Loucy (cell line): ENCODE measurements around the gene TMOD1.

Experiments used
- H2AFZ ChIP-seq: fragments of 200-600 bp; sonication (generic); 2 replicates; pipeline ENCODE4 v1.6.0; 2016; ENCODE audit warnings: antibody characterized with exemption, mild to moderate bottlenecking, low read length, moderate library complexity
- H3F3A ChIP-seq: fragments of 200-600 bp; 2 replicates; pipeline ENCODE4 v1.6.0; 2016; ENCODE audit warnings: antibody characterized with exemption, low read depth, mild to moderate bottlenecking
- H3K27me3 ChIP-seq: fragments of 200-600 bp; sonication (generic); 2 replicates; pipeline ENCODE4 v1.6.1; 2014; ENCODE audit warnings: low read length, mild to moderate bottlenecking; ENCODE audit not compliant: insufficient read depth, poor library complexity, severe bottlenecking
- H3K36me3 ChIP-seq: fragments of 200-600 bp; sonication (generic); 2 replicates; pipeline ENCODE4 v1.6.1; 2016; ENCODE audit warnings: low read length; ENCODE audit not compliant: insufficient read depth
- H3K4me1 ChIP-seq: fragments of 200-600 bp; sonication (generic); 2 replicates; pipeline ENCODE4 v1.5.1; 2014; ENCODE audit warnings: low read length, mild to moderate bottlenecking; ENCODE audit not compliant: insufficient read depth, poor library complexity, severe bottlenecking
- H3K4me2 ChIP-seq: fragments of 200-600 bp; sonication (generic); 2 replicates; pipeline ENCODE4 v1.6.0; 2014; ENCODE audit warnings: antibody characterized with exemption, low read length, low read depth, mild to moderate bottlenecking; ENCODE audit not compliant: poor library complexity, severe bottlenecking
- H3K4me3 ChIP-seq: fragments of 200-600 bp; sonication (generic); 2 replicates; pipeline ENCODE4 v1.5.1; 2014; ENCODE audit warnings: low read length, mild to moderate bottlenecking, mixed read lengths; ENCODE audit not compliant: poor library complexity, severe bottlenecking
- H3K79me2 ChIP-seq: fragments of 200-600 bp; sonication (generic); 2 replicates; pipeline ENCODE4 v1.6.1; 2014; ENCODE audit warnings: low read length; ENCODE audit not compliant: insufficient read depth
- H3K9ac ChIP-seq: fragments of 200-600 bp; sonication (generic); 2 replicates; pipeline ENCODE4 v1.6.0; 2014; ENCODE audit warnings: mild to moderate bottlenecking, low read depth, low read length, moderate library complexity; ENCODE audit not compliant: poor library complexity, severe bottlenecking
- H3K9me2 ChIP-seq: fragments of 200-600 bp; sonication (generic); replicated peaks from 2 replicates; pipeline ENCODE4 v1.6.1; 2016; ENCODE audit warnings: low read depth, low read length, mixed read lengths
- H3K9me3 ChIP-seq: fragments of 200-600 bp; sonication (generic); 2 replicates; pipeline ENCODE4 v1.6.1; 2014; ENCODE audit warnings: mild to moderate bottlenecking, antibody characterized with exemption, low read length, low read depth; ENCODE audit not compliant: insufficient read depth
- H4K20me1 ChIP-seq: fragments of 200-600 bp; sonication (generic); 2 replicates; pipeline ENCODE4 v1.6.0; 2014; ENCODE audit warnings: antibody characterized with exemption, low read length, mild to moderate bottlenecking; ENCODE audit not compliant: insufficient read depth, poor library complexity, severe bottlenecking
- CTCF ChIP-seq: fragments of 200-600 bp; sonication (generic); conservative IDR thresholded peaks from 2 replicates; pipeline ENCODE4 v1.5.1; 2014; ENCODE audit warnings: mild to moderate bottlenecking, antibody characterized with exemption, low read length
- EZH2phosphoT487 ChIP-seq: fragments of 200-600 bp; IDR thresholded peaks from 2 replicates; pipeline ENCODE4 v1.6.1; 2018; ENCODE audit warnings: antibody characterized with exemption, mild to moderate bottlenecking, moderate library complexity, borderline replicate concordance

TMOD1 gene

DNA sequence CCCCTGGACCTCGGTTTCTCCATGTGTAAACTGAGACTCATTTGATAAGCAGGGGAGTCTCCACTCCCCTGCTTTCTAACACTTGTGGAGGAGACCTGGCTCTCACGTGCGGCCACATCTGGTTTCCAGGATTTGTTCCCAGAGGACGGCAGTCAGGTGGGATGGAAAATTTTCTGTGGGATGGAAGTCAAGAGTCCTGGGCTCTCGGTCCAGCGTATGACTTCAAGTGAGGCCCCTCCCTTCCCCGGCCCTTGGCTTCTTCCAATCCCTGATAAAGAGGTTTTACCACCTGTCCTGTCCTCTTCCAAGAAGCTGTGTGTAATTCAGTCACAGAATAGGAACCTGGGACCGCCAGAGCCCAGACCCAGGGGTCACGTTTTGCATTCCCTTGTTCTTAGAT, 35.0 kb downstream of the TMOD1 start:
- no peaks in the 10 kb centered on the region for H3K79me2 ChIP-seq
- H3K27me3 ChIP-seq: no peaks in the 10 kb centered on the region
- H3K4me1 ChIP-seq: no peaks in the 10 kb centered on the region
- no peaks in the 10 kb centered on the region for H3K36me3 ChIP-seq
- no peak overlapping the region for H3K4me2 ChIP-seq
- no peak overlapping the region for H2AFZ ChIP-seq
- no peak overlapping the region for H3K9ac ChIP-seq
- no peaks in the 10 kb centered on the region for H3F3A ChIP-seq
- no peaks in the 10 kb centered on the region for H3K9me2 ChIP-seq
- H4K20me1 ChIP-seq: no peaks in the 10 kb centered on the region
- H3K4me3 ChIP-seq: no peak overlapping the region
- TF ChIP-seq CTCF: no peak
- no peak for TF ChIP-seq EZH2phosphoT487
- no peaks in the 10 kb centered on the region for H3K9me3 ChIP-seq

GRCh38 chr9:97543561-97543960, 42.1 kb downstream of the TMOD1 start:
- TF ChIP-seq CTCF: no peak
- no peak for TF ChIP-seq EZH2phosphoT487
- H3K27me3 ChIP-seq: no peaks in the 10 kb centered on the region
- no peak overlapping the region for H3K4me2 ChIP-seq

GRCh38 chr9:97545486-97545885, 44.0 kb downstream of the TMOD1 start:
- no peak overlapping the region for H3K4me3 ChIP-seq
- H2AFZ ChIP-seq: no peak overlapping the region

More at GRCh38 chr9:97543561-97543960, 42.1 kb downstream of the TMOD1 start:
- Histone ChIP-seq H3K9me3 (no peaks in the 10 kb centered on the region), H4K20me1 (no peaks in the 10 kb centered on the region), H3K36me3 (no peaks in the 10 kb centered on the region), H3K4me1 (no peaks in the 10 kb centered on the region), H3K9ac (no peak overlapping the region), H3K79me2 (no peaks in the 10 kb centered on the region), H3K4me3 (no peak overlapping the region), H3K9me2 (no peaks in the 10 kb centered on the region), H3F3A (no peaks in the 10 kb centered on the region), H2AFZ (no peak overlapping the region)

More at GRCh38 chr9:97545486-97545885, 44.0 kb downstream of the TMOD1 start:
- TF ChIP-seq EZH2phosphoT487 (no peak), CTCF (no peak)
- Histone ChIP-seq H3K36me3 (no peaks in the 10 kb centered on the region), H3K9me2 (no peaks in the 10 kb centered on the region), H3K79me2 (no peaks in the 10 kb centered on the region), H3K27me3 (no peaks in the 10 kb centered on the region), H3K9ac (no peak overlapping the region), H4K20me1 (no peaks in the 10 kb centered on the region), H3K9me3 (no peaks in the 10 kb centered on the region), H3F3A (no peaks in the 10 kb centered on the region), H3K4me1 (no peaks in the 10 kb centered on the region), H3K4me2 (no peak overlapping the region)
